HL-60 (cell line): ENCODE results near the gene TLR2.

Source experiments
- GABPA ChIP-seq: IDR thresholded peaks from 2 replicates; pipeline ENCODE4 v1.6.1; 2012; ENCODE audit warnings: low read depth
- POLR2AphosphoS5 ChIP-seq: IDR thresholded peaks from 2 replicates; pipeline ENCODE4 v1.6.1; 2012; ENCODE audit warnings: low read depth
- SPI1 ChIP-seq: IDR thresholded peaks from 2 replicates; pipeline ENCODE4 v1.6.1; 2012; ENCODE audit warnings: low read depth, mild to moderate bottlenecking, borderline replicate concordance
- TF ChIP-seq, protein P1 (sequence below): IDR thresholded peaks from one replicate; pipeline ENCODE4 v1.5.1; 2011; ENCODE audit warnings: low read length, control low read depth, inconsistent platforms; ENCODE audit not compliant: insufficient read depth
- TF ChIP-seq, protein P2 (sequence below): IDR thresholded peaks from 2 replicates; pipeline ENCODE4 v1.6.1; 2012; ENCODE audit warnings: low read depth; ENCODE audit not compliant: insufficient replicate concordance

DNA sequence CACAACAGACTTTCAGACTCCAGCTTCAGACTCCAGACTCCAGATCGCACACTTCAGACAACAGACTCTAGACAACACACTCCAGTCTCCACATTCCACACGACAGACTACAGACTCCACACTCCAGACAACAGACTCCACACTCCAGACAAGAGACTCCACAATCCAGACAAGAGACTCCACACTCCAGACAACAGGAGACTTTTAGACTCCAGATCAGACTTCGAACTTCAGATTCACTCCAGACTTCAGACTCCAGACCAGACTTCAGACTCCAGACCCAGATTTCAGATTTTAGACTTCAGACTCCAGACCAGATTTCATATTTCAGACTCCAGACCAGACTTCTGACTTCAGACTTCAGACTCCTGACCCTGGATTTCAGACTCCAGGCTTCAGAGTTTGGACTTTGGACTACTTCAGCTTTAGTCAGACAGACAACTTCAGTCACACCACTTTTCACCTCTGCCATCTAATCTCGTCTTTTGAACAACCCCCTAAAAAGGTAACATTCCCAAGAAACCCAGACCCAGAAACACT lies 29.0 kb upstream of the TLR2 start:
- TF ChIP-seq, protein P1, sequence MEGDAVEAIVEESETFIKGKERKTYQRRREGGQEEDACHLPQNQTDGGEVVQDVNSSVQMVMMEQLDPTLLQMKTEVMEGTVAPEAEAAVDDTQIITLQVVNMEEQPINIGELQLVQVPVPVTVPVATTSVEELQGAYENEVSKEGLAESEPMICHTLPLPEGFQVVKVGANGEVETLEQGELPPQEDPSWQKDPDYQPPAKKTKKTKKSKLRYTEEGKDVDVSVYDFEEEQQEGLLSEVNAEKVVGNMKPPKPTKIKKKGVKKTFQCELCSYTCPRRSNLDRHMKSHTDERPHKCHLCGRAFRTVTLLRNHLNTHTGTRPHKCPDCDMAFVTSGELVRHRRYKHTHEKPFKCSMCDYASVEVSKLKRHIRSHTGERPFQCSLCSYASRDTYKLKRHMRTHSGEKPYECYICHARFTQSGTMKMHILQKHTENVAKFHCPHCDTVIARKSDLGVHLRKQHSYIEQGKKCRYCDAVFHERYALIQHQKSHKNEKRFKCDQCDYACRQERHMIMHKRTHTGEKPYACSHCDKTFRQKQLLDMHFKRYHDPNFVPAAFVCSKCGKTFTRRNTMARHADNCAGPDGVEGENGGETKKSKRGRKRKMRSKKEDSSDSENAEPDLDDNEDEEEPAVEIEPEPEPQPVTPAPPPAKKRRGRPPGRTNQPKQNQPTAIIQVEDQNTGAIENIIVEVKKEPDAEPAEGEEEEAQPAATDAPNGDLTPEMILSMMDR: no peak
- no peak for TF ChIP-seq POLR2AphosphoS5
- TF ChIP-seq, protein P2, sequence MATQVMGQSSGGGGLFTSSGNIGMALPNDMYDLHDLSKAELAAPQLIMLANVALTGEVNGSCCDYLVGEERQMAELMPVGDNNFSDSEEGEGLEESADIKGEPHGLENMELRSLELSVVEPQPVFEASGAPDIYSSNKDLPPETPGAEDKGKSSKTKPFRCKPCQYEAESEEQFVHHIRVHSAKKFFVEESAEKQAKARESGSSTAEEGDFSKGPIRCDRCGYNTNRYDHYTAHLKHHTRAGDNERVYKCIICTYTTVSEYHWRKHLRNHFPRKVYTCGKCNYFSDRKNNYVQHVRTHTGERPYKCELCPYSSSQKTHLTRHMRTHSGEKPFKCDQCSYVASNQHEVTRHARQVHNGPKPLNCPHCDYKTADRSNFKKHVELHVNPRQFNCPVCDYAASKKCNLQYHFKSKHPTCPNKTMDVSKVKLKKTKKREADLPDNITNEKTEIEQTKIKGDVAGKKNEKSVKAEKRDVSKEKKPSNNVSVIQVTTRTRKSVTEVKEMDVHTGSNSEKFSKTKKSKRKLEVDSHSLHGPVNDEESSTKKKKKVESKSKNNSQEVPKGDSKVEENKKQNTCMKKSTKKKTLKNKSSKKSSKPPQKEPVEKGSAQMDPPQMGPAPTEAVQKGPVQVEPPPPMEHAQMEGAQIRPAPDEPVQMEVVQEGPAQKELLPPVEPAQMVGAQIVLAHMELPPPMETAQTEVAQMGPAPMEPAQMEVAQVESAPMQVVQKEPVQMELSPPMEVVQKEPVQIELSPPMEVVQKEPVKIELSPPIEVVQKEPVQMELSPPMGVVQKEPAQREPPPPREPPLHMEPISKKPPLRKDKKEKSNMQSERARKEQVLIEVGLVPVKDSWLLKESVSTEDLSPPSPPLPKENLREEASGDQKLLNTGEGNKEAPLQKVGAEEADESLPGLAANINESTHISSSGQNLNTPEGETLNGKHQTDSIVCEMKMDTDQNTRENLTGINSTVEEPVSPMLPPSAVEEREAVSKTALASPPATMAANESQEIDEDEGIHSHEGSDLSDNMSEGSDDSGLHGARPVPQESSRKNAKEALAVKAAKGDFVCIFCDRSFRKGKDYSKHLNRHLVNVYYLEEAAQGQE: no peak
- TF ChIP-seq GABPA: no peak
- TF ChIP-seq SPI1: no peak
